Psoas muscle (tissue), 8 donors: ENCODE results near the gene NUP98. TPM values are rescaled to one million over a fixed set of nuclear protein-coding genes. Genes with fewer than 3 reads are reported as not detected.

Experiments
- ATAC-seq, 4 donors: fragments of 200-7000 bp; cut with Tn5 transposase; one replicate each; pipeline ENCODE4 v1.9.1; 2020; ENCODE audit warnings: moderate library complexity in 3 of 4, mild to moderate bottlenecking in 2 of 4
- DNase-seq, 2 donors: peaks; one replicate each; pipeline ENCODE4 v3.0.0-alpha.2; 2020
- H3K27ac ChIP-seq: fragments of 200-600 bp; one replicate; pipeline ENCODE4 v1.8.0; 2022
- H3K27me3 ChIP-seq, 3 donors: fragments of 200-600 bp in 1 of 3; one replicate each; pipeline versions ENCODE4 v1.6.1 to v1.8.0; 2013 to 2022; ENCODE audit warnings: low read length in 2 of 3, mild to moderate bottlenecking in 2 of 3, moderate library complexity in 1 of 3; ENCODE audit not compliant: insufficient read depth in 3 of 3
- H3K36me3 ChIP-seq, 2 donors: fragments of 200-600 bp in 1 of 2; one replicate each; pipeline versions ENCODE4 v1.6.1 to v1.8.0; 2013 to 2022; ENCODE audit warnings: low read depth in 1 of 2, mild to moderate bottlenecking in 1 of 2, moderate library complexity in 1 of 2; ENCODE audit not compliant: insufficient read depth in 1 of 2
- H3K4me1 ChIP-seq: fragments of 200-600 bp; one replicate; pipeline ENCODE4 v1.8.0; 2022
- H3K4me3 ChIP-seq: fragments of 200-600 bp; one replicate; pipeline ENCODE4 v1.8.0; 2022; ENCODE audit warnings: mild to moderate bottlenecking
- H3K9me3 ChIP-seq: fragments of 200-600 bp; one replicate; pipeline ENCODE4 v1.8.0; 2022
- CTCF ChIP-seq: fragments of 200-600 bp; IDR thresholded peaks from one replicate; pipeline ENCODE4 v1.8.0; 2022; ENCODE audit warnings: antibody characterized with exemption
- WGBS, 3 donors: extraction: QIAGEN DNeasy Blood & Tissue Kit; methylation state at CpG; one replicate each; pipeline versions ENCODE4 v1.1.6 to v1.1.7; 2013; 5-methylcytosine and 5-hydroxymethylcytosine counted together
- intact Hi-C, 2 donors: fragments of 100-400 bp; cut with DNase I; formaldehyde crosslinking; loops; one replicate each; pipeline versions ENCODE4 v1.11.0 to v1.14.2; 2022
- polyA plus RNA-seq, 3 donors: library from polyadenylated mRNA; stranded (reverse); fragments of 200-250 nt; gene quantifications; one replicate each; pipeline ENCODE4 v1.2.3, GENCODE V29; 2013
- total RNA-seq, 4 donors: library from RNA; stranded (reverse); fragmentation: NEBNext Ultra II Directional in 2 of 4; extraction: Animal tissue kit (Norgen Biotek cat#: 25700) in 2 of 4; gene quantifications; one replicate each; pipeline versions ENCODE4 v1.2.1 to v1.2.4, GENCODE V29; 2021 to 2023
- donor health status: healthy with polysubstance abuse.
- donor health status: DM: no; HTN: no; CAD: no; lungs with moderate emphysema.
- donor health status: Bipolar disorder and iron deficiency.
- donor health status: healthy.
- donor health status: DM: yes; HTN: yes; CAD: no.
- donor health status: DM: no; HTN: no; CAD: no.
- donor health status: DM: no; HTN: no; CAD: no.
- donor health status: DM: yes; HTN: yes; CAD: no.

Gene NUP98
- total and polyA plus RNA-seq, 7 donors, result 25.9 to 85.1 (median 59.3) TPM

GRCh38 chr11:3626250-3626960, 170.9 kb downstream of the NUP98 start:
- Histone ChIP-seq H3K27ac (no peak overlapping the region), H3K4me1 (no peaks in the 10 kb centered on the region), H3K9me3 (no peaks in the 10 kb centered on the region), H3K36me3 (no peaks in the 10 kb centered on the region), H3K27me3 (no peaks in the 10 kb centered on the region), H3K4me3 (peak overlapping the region; percentile 2)
- intact Hi-C loops, result no loop called here
- ATAC-seq, result peak in 1 of 4 donors; percentile 24
- DNase-seq, result peak; percentile 65 to 73
- WGBS, 3 donors, result 83 to 85% (median 84%) methylated on average over 23 of the region's 23 CpGs
- no peak for TF ChIP-seq CTCF

Other genes starting within 250 kb of the NUP98 start
- 1 to 10 TPM; 1.4 to 4.4 (median 2.8) TPM for gene ART5, start 155.6 kb downstream of the NUP98 start, total RNA-seq
- gene ART5, start 155.6 kb downstream of the NUP98 start, polyA plus RNA-seq, result 1 to 10 TPM in 1 of 3 donors, under 1 TPM in 2; 0.65 to 2.4 (median 0.99) TPM
- gene ART1, start 152.4 kb downstream of the NUP98 start, total RNA-seq, result 10 to 100 TPM; 14.5 to 33.0 (median 24.9) TPM
- 1 to 10 TPM in 1 of 3 donors, under 1 TPM in 2; 0.26 to 2.9 (median 0.62) TPM for gene ART1, start 152.4 kb downstream of the NUP98 start, polyA plus RNA-seq
- 1 to 10 TPM in 1 of 4 donors, under 1 TPM in 3; 0.36 to 1.4 (median 0.63) TPM for gene CHRNA10, start 126.2 kb downstream of the NUP98 start, total RNA-seq
- under 1 TPM; 0.13 to 0.65 (median 0.40) TPM for gene CHRNA10, start 126.2 kb downstream of the NUP98 start, polyA plus RNA-seq
- 10 to 100 TPM in 1 of 4 donors, 1 to 10 TPM in 3; 4.5 to 14.5 (median 7.7) TPM for gene PGAP2, start 11.0 kb upstream of the NUP98 start, total RNA-seq
- 10 to 100 TPM in 1 of 3 donors, 1 to 10 TPM in 2; 6.0 to 12.5 (median 6.0) TPM for gene PGAP2, start 11.0 kb upstream of the NUP98 start, polyA plus RNA-seq
- gene RHOG, start 43.4 kb upstream of the NUP98 start, total RNA-seq, result 10 to 100 TPM; 22.4 to 40.9 (median 37.6) TPM
- 10 to 100 TPM; 44.5 to 80.1 (median 51.3) TPM for gene RHOG, start 43.4 kb upstream of the NUP98 start, polyA plus RNA-seq
- gene STIM1, start 58.1 kb upstream of the NUP98 start, total RNA-seq, result 100 to 1,000 TPM in 3 of 4 donors, 10 to 100 TPM in 1; 97.5 to 147 (median 112) TPM
- 100 to 1,000 TPM in 1 of 3 donors, 10 to 100 TPM in 2; 52.1 to 133 (median 66.4) TPM for gene STIM1, start 58.1 kb upstream of the NUP98 start, polyA plus RNA-seq